AG08395 (cell line): ENCODE measurements around the gene LGALS7B.
"Not testable (repeated sequence)": the region's sequence is repeated elsewhere in the genome, so short reads cannot be mapped to it uniquely, and the experiment has no call there.

Experiments
- DNase-seq: peaks from one replicate; pipeline ENCODE4 v3.0.0; 2012; ENCODE audit warnings: mixed read lengths, low spot score

Gene LGALS7B

GRCh38 chr19:38788478-38789243, at the start of gene LGALS7B:
TSS of gene LGALS7B (plus strand) at chr19:38789200. CDS start at chr19:38789227, 27 bp downstream.
- no peak for DNase-seq

- no peak for DNase-seq
Observed at GRCh38 chr19:38739440-38740256, 49.4 kb upstream of the LGALS7B start.

GRCh38 chr19:38740257-38740592, 48.8 kb upstream of the LGALS7B start:
- DNase-seq, result no peak

- DNase-seq, result no peak
Observed at GRCh38 chr19:38740932-38741331, 48.1 kb upstream of the LGALS7B start.

- no peak for DNase-seq
Observed at GRCh38 chr19:38741670-38742069, 47.3 kb upstream of the LGALS7B start.

- DNase-seq, result no peak
Observed at GRCh38 chr19:38742296-38742695, 46.7 kb upstream of the LGALS7B start.

GRCh38 chr19:38742906-38743305, 46.1 kb upstream of the LGALS7B start:
- DNase-seq, result no peak

- no peak for DNase-seq
Observed at GRCh38 chr19:38743394-38744297, 45.4 kb upstream of the LGALS7B start.

- DNase-seq, result no peak
Observed at GRCh38 chr19:38744298-38744681, 44.7 kb upstream of the LGALS7B start, which contains the start of gene CAPN12. TSS of gene CAPN12 (minus strand) at chr19:38744474. CDS start at chr19:38744165, 309 bp downstream.

GRCh38 chr19:38744874-38745273, 44.1 kb upstream of the LGALS7B start:
- no peak for DNase-seq

GRCh38 chr19:38745316-38745715, 43.7 kb upstream of the LGALS7B start:
- DNase-seq, result no peak

GRCh38 chr19:38753783-38754182, 35.2 kb upstream of the LGALS7B start:
- DNase-seq, result not testable (repeated sequence)

GRCh38 chr19:38754196-38754595, 34.8 kb upstream of the LGALS7B start:
- DNase-seq, result not testable (repeated sequence)

GRCh38 chr19:38759590-38760003, 29.4 kb upstream of the LGALS7B start:
- no peak for DNase-seq

- not testable (repeated sequence) for DNase-seq
Observed at GRCh38 chr19:38760805-38761517, 28.0 kb upstream of the LGALS7B start.

- DNase-seq, result not testable (repeated sequence)
Observed at GRCh38 chr19:38761884-38762389, 27.1 kb upstream of the LGALS7B start.

GRCh38 chr19:38763795-38764220, 25.2 kb upstream of the LGALS7B start:
- no peak for DNase-seq

GRCh38 chr19:38765214-38765613, 23.8 kb upstream of the LGALS7B start:
- no peak for DNase-seq

- no peak for DNase-seq
Observed at GRCh38 chr19:38766276-38767047, 22.5 kb upstream of the LGALS7B start.

- DNase-seq, result peak; percentile 72
Observed at GRCh38 chr19:38769635-38770211, 19.3 kb upstream of the LGALS7B start.
